DOHH2 (cell line): ENCODE data around the gene AMBRA1.

Source experiments
- H3F3A ChIP-seq: fragments of 200-600 bp; sonication (generic), shearing (Covaris generic); 2 replicates; pipeline ENCODE4 v1.6.0; 2016; ENCODE audit warnings: antibody characterized with exemption, mild to moderate bottlenecking; ENCODE audit not compliant: control insufficient read depth, insufficient read depth
- H3K27ac ChIP-seq: fragments of 200-600 bp; sonication (generic); 2 replicates; pipeline ENCODE4 v1.5.1; 2014; ENCODE audit warnings: low read depth, mild to moderate bottlenecking, low read length, moderate library complexity
- H3K27me3 ChIP-seq: fragments of 200-600 bp; sonication (generic); 2 replicates; pipeline ENCODE4 v1.6.1; 2014; ENCODE audit warnings: mild to moderate bottlenecking, low read length, mixed read lengths; ENCODE audit not compliant: control insufficient read depth
- H3K36me3 ChIP-seq: fragments of 200-600 bp; sonication (generic); 2 replicates; pipeline ENCODE4 v1.6.1; 2014; ENCODE audit warnings: mild to moderate bottlenecking, low read length, moderate library complexity, mixed read lengths; ENCODE audit not compliant: control insufficient read depth
- H3K4me1 ChIP-seq: fragments of 200-600 bp; sonication (generic); 2 replicates; pipeline ENCODE4 v1.6.1; 2014; ENCODE audit warnings: mild to moderate bottlenecking, low read length, mixed read lengths; ENCODE audit not compliant: control insufficient read depth
- H3K4me2 ChIP-seq: fragments of 200-600 bp; sonication (generic); 2 replicates; pipeline ENCODE4 v1.6.0; 2014; ENCODE audit warnings: mild to moderate bottlenecking, low read length, moderate library complexity
- H3K4me3 ChIP-seq: fragments of 200-600 bp; sonication (generic); 2 replicates; pipeline ENCODE4 v1.5.1; 2014; ENCODE audit warnings: mild to moderate bottlenecking, low read length, mixed read lengths
- H3K79me2 ChIP-seq: fragments of 200-600 bp; sonication (generic); 2 replicates; pipeline ENCODE4 v1.6.1; 2014; ENCODE audit warnings: mild to moderate bottlenecking, low read length, mixed read lengths; ENCODE audit not compliant: control insufficient read depth
- H3K9me2 ChIP-seq: fragments of 200-600 bp; sonication (generic); replicated peaks from 2 replicates; pipeline ENCODE4 v1.6.1; 2014; ENCODE audit warnings: mild to moderate bottlenecking, low read length, mixed read lengths; ENCODE audit not compliant: control insufficient read depth
- H3K9me3 ChIP-seq: fragments of 200-600 bp; sonication (generic); 2 replicates; pipeline ENCODE4 v1.6.1; 2014; ENCODE audit warnings: antibody characterized with exemption, low read length, mixed read lengths; ENCODE audit not compliant: control insufficient read depth, insufficient read depth
- H4K20me1 ChIP-seq: fragments of 200-600 bp; sonication (generic); 2 replicates; pipeline ENCODE4 v1.6.0; 2014; ENCODE audit warnings: low read depth, mild to moderate bottlenecking, antibody characterized with exemption, low read length, moderate library complexity; ENCODE audit not compliant: control insufficient read depth, insufficient read depth
- CTCF ChIP-seq: fragments of 200-600 bp; sonication (generic); IDR thresholded peaks from one replicate; pipeline ENCODE4 v1.5.1; 2014; ENCODE audit warnings: antibody characterized with exemption, mild to moderate bottlenecking, low read depth, low read length; ENCODE audit not compliant: poor library complexity, severe bottlenecking
- EZH2phosphoT487 ChIP-seq: fragments of 200-600 bp; sonication (generic); IDR thresholded peaks from 2 replicates; pipeline ENCODE4 v1.6.1; 2017; ENCODE audit warnings: borderline replicate concordance, mild to moderate bottlenecking, antibody characterized with exemption, low read length, moderate library complexity, mixed read lengths

Gene AMBRA1

DNA sequence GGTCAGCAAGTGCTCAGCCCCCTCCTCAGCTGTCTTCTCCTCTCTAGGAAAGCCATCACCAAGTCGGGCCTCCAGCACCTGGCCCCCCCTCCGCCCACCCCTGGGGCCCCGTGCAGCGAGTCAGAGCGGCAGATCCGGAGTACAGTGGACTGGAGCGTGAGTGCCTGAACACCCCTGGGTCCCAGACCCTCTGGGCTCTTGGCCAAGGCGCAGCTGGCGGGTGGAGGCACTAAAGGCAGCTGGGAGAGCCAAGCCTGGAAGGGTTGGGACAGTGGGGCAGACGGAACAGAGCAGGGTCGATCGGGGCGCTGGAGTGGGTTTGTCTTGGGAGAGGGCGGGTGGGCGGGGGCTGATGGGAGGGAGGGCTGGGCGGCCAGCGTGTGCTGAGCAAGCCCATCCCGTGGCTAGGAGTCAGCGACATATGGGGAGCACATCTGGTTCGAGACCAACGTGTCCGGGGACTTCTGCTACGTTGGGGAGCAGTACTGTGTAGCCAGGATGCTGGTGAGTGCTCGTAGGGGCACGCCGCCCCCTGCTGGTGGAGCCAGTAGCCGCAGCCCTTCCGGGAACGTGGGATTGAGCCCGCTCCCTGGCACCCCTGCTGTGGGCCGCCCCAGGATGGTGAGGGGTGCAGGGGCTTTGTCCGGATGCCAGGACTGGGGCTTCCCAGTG lies 226.4 kb downstream of the AMBRA1 start:
- H3K9me2 ChIP-seq = no peaks in the 10 kb centered on the region
- H4K20me1 ChIP-seq = peaks cover 6% of the 10 kb centered on the region; the same call in 1 of the 2 replicates
- no peak overlapping the region for H3K27ac ChIP-seq
- H3K4me1 ChIP-seq = peaks cover 12% of the 10 kb centered on the region
- H3K27me3 ChIP-seq = no peaks in the 10 kb centered on the region
- no peaks in the 10 kb centered on the region for H3F3A ChIP-seq
- peaks cover 22% of the 10 kb centered on the region for H3K79me2 ChIP-seq
- H3K4me3 ChIP-seq = no peak overlapping the region
- H3K36me3 ChIP-seq = peaks cover 25% of the 10 kb centered on the region
- H3K4me2 ChIP-seq = no peak overlapping the region
- peak; percentile 86 for TF ChIP-seq CTCF
- TF ChIP-seq EZH2phosphoT487 = no peak
- H3K9me3 ChIP-seq = no peaks in the 10 kb centered on the region

GRCh38 chr11:46366661-46367161 lies 227.1 kb downstream of the AMBRA1 start:
- Histone ChIP-seq H3K4me3 (no peak overlapping the region), H3F3A (no peaks in the 10 kb centered on the region), H3K27ac (no peak overlapping the region), H3K4me1 (peaks cover 19% of the 10 kb centered on the region), H3K4me2 (no peak overlapping the region), H3K27me3 (no peaks in the 10 kb centered on the region), H3K9me3 (no peaks in the 10 kb centered on the region), H4K20me1 (peaks cover 6% of the 10 kb centered on the region; the same call in 1 of the 2 replicates), H3K9me2 (no peaks in the 10 kb centered on the region), H3K79me2 (peaks cover 29% of the 10 kb centered on the region), H3K36me3 (peaks cover 25% of the 10 kb centered on the region)
- TF ChIP-seq CTCF (no peak), EZH2phosphoT487 (no peak)

DNA sequence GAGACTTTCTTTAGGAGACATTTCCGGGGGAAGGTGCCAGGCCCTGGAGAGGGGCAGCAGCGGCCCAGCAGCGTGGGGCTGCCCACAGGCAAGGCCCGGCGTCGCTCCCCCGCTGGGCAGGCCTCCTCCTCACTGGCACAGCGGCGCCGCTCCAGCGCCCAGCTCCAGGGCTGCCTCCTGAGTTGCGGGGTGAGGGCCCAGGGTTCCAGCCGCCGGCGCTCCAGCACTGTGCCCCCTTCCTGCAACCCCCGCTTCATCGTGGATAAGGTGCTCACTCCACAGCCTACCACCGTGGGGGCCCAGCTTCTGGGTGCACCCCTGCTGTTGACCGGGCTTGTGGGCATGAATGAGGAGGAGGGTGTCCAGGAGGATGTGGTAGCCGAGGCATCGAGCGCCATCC lies 227.6 kb downstream of the AMBRA1 start:
- Histone ChIP-seq H3K4me3 (no peak overlapping the region), H3F3A (no peaks in the 10 kb centered on the region), H3K9me3 (no peaks in the 10 kb centered on the region), H3K79me2 (peaks cover 33% of the 10 kb centered on the region), H3K9me2 (no peaks in the 10 kb centered on the region), H4K20me1 (peaks cover 6% of the 10 kb centered on the region; the same call in 1 of the 2 replicates), H3K4me1 (peaks cover 24% of the 10 kb centered on the region), H3K36me3 (peaks cover 25% of the 10 kb centered on the region), H3K27ac (no peak overlapping the region), H3K4me2 (no peak overlapping the region), H3K27me3 (no peaks in the 10 kb centered on the region)
- TF ChIP-seq EZH2phosphoT487 = no peak
- TF ChIP-seq CTCF = no peak
